ENCODE data around the gene BNIP5.
"Not testable (repeated sequence)": the region's sequence is repeated elsewhere in the genome, so short reads cannot be mapped to it uniquely, and the experiment has no call there.

Gene BNIP5

GRCh38 chr6:36364669-36365479 is 28.2 kb upstream of the BNIP5 start:
- DNase-seq, result no peak

GRCh38 chr6:36364061-36364635 is 27.5 kb upstream of the BNIP5 start:
- DNase-seq, result not testable (repeated sequence)

- DNase-seq, result not testable (repeated sequence)
These were observed 26.7 kb upstream of the BNIP5 start for GRCh38 chr6:36363371-36363752.

- no peak for DNase-seq
These were observed 26.1 kb upstream of the BNIP5 start for GRCh38 chr6:36362551-36363370.

GRCh38 chr6:36361071-36361470 is 24.4 kb upstream of the BNIP5 start:
- no peak for DNase-seq

GRCh38 chr6:36360241-36361054 is 23.8 kb upstream of the BNIP5 start:
- no peak for DNase-seq

GRCh38 chr6:36358226-36358915 is 21.7 kb upstream of the BNIP5 start:
- DNase-seq, result no peak

GRCh38 chr6:36357872-36358225 is 21.2 kb upstream of the BNIP5 start:
- no peak for DNase-seq

GRCh38 chr6:36355819-36356218 is 19.1 kb upstream of the BNIP5 start:
- DNase-seq, result no peak

- no peak for DNase-seq
These were observed 16.8 kb upstream of the BNIP5 start for GRCh38 chr6:36353411-36353915.

- DNase-seq, result no peak
These were observed 15.9 kb upstream of the BNIP5 start for GRCh38 chr6:36352477-36353157.

GRCh38 chr6:36350681-36351571 is 14.2 kb upstream of the BNIP5 start:
- DNase-seq, result no peak

- no peak for DNase-seq
These were observed 13.4 kb upstream of the BNIP5 start for GRCh38 chr6:36350082-36350481.

- DNase-seq, result no peak
These were observed 12.6 kb upstream of the BNIP5 start for GRCh38 chr6:36349240-36349639.

- DNase-seq, result no peak
These were observed 10.9 kb upstream of the BNIP5 start for GRCh38 chr6:36347621-36348020.

- DNase-seq, result no peak
These were observed 10.0 kb upstream of the BNIP5 start for GRCh38 chr6:36346486-36347273.

- no peak for DNase-seq
These were observed 9.2 kb upstream of the BNIP5 start for GRCh38 chr6:36345681-36346466.

GRCh38 chr6:36343109-36343680 is 6.5 kb upstream of the BNIP5 start:
- no peak for DNase-seq
